Anterior cingulate cortex (tissue), 58 donors: ENCODE data around the gene MROH8.

Experiments used
- DNase-seq, 58 donors: peaks; one replicate each; lab custom pipeline; 2025; lab: John Stamatoyannopoulos, UW

Gene MROH8

DNA sequence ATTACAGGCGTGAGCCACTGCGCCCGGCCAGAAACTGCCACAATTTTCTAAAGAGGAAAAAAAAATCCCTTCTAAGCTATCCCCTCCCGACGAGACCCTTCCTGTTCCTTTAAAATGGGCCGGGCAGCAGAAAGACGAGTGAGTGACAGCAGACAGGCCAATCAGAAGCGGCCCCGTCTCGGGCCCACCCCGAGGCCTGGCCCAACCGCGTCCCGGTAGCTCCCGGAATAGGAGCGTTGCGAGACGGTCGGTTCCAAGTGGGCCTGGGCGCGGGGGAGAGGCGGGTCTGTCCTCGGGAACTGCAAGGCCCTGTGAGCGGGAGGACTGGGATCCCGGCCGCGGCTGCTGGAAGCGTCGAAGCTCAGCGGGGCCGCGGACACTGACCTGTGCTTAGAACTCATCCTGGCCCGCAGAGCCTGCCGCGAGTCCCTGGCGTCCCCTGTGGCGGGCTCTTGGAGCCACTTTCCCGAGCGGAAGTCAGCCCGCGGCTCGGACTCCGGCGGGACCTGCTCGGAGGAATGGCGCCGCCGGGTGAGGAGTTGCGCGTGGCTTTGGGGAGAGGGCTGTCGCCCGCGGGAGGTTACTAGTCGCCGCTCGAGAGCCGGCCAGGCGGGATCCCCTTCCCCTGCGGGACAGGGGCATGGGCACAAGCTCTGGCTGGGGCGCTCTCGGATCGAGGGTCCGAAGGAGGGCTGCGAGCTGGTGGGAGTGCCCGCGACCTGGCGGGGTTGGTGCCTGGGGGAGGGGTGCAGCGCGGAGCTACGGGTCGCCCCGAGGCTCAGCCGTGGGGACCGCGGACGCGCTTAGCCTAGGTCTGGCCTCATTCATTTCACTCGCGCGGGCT, at the start of gene MROH8, which contains the start of gene RPN2:
MROH8 (minus strand) TSS at position 710 of the 844 bp plus-strand sequence.
RPN2 (plus strand) TSS at position 492 of the 844 bp plus-strand sequence; CDS start at position 519, 27 bp downstream.
- DNase-seq = peak; percentile 74 to 98 (median 96)

GRCh38 chr20:37228656-37229055, 49.3 kb upstream of the MROH8 start:
- no peak for DNase-seq

- DNase-seq = peak in 1 of 58 donors; percentile 5
These were observed 48.7 kb upstream of the MROH8 start for GRCh38 chr20:37228082-37228481.

DNA sequence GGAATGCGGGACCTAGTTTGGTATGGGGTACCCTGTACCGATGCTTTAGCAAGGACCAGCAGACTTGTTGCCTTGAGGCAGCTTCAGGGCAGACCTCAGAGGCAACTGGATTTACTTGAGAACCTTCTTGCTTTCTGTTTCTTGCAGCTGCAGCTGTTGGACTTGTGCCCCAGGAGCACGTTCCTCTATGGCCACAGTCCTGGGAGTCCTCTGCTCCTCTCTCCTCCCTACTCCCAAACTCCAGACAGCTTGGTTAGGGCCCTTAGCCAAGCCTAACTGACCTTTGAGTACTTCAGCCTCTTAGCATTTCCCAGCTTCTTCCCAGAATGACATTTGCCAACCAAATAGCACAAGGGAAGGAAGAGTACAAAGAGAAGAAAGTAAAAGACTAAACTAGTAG, 47.5 kb upstream of the MROH8 start:
- no peak for DNase-seq

GRCh38 chr20:37225146-37225545, 45.8 kb upstream of the MROH8 start:
- no peak for DNase-seq

- DNase-seq = peak in 1 of 58 donors; percentile 17
These were observed 43.7 kb upstream of the MROH8 start for GRCh38 chr20:37223053-37223452.

DNA sequence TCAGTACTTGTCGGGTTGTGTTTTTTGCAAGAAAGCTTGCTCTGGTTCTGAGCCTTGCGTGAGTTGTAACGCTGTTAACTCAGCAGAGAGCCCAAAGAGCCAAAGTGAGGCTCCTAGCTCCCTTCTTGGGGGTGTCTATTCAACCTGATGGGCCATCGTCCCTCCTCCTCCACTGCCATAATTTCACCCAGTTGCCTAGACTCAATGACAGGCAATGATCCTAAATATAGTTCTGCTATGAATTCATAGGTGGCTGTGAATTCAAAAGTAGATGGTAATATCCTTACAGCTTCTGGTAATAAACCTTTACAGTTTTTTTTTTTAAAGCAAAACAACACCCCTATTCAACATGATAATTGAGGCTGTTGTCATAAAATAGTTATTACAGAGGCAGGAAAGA, 42.7 kb upstream of the MROH8 start:
- DNase-seq = no peak

DNA sequence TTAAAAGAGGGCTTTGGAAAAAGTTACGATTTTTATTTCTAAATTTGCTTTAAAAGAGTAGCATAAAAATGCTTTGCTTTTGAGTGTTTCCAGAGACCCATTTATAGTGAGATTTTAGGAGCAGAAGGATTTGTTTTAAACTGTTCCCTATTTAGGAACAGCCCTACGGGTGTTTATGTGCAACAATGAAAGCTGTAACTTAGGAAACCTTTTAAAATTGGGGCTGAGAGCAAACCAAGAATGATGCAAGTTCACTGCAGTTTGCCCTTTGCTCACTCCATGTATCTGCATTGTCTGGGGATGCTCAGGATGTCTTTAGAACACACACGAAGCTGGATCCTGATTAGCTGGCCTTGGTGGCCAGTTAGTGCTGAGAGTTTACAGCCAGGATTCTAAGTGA, 41.4 kb upstream of the MROH8 start:
- no peak for DNase-seq

- no peak for DNase-seq
These were observed 40.7 kb upstream of the MROH8 start for GRCh38 chr20:37219751-37220668.

DNA sequence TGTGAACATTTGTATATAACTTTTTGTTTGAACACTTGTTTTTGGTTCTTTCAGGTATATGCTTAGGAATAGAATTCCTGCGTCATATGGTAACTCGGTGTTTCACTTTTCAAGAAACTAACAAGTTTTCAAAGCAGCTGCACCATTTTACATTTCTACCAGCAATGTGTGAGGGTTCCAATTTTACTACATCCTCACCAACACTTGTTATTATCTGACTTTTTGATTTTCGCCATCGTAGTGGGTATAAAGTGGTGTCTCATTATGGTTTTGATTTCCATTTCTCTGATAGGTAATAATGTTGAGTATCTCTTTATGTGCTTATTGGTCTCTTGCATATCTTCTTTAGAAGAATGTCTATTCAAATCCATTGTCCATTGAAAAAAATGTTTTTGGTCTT, 39.6 kb upstream of the MROH8 start:
- no peak for DNase-seq

DNA sequence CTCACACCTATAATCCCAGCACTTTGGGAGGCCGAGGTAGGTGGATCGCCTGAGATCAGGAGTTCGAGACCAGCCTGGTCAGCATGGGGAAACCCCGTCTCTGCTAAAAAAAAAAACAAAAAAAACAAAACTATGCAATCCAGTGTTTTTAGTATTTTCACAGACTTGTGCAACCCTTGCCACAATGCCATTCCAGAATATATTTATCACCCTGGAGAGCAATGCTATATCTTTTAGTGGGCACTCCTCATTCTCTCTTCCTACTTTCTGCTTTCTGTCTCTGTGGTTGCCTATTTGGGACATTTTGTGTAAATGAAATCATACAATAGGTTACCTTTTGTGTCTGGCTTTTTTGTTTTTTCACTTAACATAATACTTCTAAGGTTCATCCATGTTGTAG, 39.1 kb upstream of the MROH8 start:
- DNase-seq = no peak

DNA sequence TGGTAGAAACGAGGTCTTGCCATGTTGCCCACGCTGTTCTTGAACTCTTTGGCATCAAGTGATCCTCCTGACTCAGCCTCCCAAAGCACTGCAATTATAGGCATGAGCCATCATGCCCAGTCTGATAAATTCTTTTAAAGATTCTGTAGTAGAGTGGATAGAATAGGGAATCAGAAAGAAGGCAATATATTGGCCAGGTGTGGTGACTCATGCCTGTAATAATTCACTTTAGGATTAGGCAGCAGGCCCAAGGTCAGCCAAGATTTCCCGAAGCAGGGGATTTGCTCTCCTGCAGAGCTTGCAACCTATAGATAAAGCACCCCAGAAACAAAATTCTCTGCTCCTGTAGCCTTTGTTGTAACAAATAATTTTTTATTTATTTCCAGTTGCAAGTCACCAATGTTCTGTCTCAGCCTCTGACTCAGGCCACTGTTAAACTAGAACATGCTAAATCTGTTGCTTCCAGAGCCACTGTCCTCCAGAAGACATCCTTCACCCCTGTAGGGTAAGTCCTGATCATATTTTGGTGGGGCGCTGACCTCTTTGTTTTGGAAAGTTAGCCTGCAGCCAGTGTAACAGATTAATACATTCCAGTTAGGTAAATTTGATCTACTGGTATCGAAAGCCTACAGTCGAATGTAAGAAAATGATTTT, 30.4 kb upstream of the MROH8 start:
- DNase-seq = no peak

GRCh38 chr20:37209193-37209592, 29.8 kb upstream of the MROH8 start:
- DNase-seq = no peak

DNA sequence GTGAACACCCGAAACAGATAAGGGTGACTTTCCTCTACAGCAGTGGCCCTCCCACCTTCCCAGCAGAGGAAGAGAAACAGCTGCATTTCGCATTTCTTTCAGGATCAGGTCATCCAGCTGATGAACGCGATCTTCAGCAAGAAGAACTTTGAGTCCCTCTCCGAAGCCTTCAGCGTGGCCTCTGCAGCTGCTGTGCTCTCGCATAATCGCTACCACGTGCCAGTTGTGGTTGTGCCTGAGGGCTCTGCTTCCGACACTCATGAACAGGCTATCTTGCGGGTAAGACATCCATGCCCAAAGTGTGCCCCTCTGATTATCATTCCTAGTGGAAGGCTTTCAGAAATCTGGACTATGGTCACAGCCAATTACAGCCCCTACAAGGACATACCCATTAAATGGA, 27.8 kb upstream of the MROH8 start:
- no peak for DNase-seq

GRCh38 chr20:37205794-37206193, 26.4 kb upstream of the MROH8 start:
- no peak for DNase-seq

- DNase-seq = no peak
These were observed 25.8 kb upstream of the MROH8 start for GRCh38 chr20:37205130-37205529.

DNA sequence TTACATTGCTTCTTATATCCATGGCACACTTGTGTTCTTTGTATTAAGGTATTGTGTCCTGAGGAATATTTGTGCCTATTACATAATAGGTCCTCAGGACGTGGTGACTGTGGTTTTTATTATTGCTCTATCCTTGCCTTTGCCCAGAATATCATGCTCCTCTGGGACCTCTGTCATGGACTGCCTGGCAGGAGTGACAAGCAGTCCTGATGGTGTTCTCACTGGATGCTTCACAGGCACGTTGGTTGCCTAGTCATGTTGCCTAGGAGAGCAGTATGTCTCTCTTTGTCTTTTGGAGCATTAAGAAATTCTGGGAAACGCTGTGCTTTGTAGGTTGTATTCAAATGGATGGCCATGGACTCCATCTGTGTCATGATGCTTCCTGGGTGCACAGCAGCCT, 24.7 kb upstream of the MROH8 start:
- peak in 1 of 58 donors; percentile 9 for DNase-seq

DNA sequence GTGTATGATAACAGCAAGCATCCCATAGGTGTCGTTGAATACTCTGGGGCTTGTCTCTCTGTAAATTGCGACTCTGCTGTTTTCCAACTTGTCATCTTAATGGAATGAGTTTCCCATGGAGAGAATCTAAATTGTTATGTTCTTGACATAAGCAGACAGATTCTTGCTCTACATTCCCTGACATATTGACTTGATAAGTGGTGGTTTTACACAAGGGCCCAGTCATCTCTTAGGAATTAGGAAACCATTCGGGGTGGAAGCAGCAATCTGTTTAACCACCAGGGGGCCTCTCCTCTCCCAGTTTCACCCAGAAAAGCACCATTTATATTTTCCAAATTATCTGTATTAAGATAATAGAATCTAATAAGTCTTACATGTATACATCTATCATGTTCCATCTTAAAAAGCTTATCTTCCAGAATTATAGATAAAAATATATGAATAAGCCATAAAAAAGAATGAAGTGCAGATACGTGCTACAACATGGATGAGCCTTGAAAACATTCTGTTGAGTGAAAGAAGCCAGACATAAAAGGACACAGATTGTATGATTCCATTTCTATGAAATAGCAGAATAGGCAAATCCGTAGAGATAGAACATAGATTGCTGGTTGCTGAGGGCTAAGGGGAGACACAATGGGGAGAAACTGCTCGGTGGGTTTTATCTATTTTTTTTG, 23.1 kb upstream of the MROH8 start:
- DNase-seq = peak in 1 of 58 donors; percentile 24

GRCh38 chr20:37201827-37202162, 22.4 kb upstream of the MROH8 start:
- no peak for DNase-seq
